H1 (cell line): Measurements from ENCODE around the gene UBAP1L. TPM values are rescaled to one million over a fixed set of nuclear protein-coding genes. Genes with fewer than 3 reads are reported as not detected.
A peak's percentile ranks its signal among the peaks of the same experiment; 100 is the strongest.

Experiments
- CTCF ChIA-PET: fragments of 300-600 bp; sonication (Branson Sonifier 250); formaldehyde crosslinking; loops from one replicate; lab custom pipeline; 2021; ENCODE audit not compliant: partially characterized antibody; lab: Charles Lee
- POLR2A ChIA-PET: fragments of 300-600 bp; sonication (Branson Sonifier 250); formaldehyde crosslinking; loops from one replicate; lab custom pipeline; 2021; ENCODE audit warnings: inconsistent platforms; ENCODE audit not compliant: partially characterized antibody; lab: Charles Lee
- DNase-seq, 2 experiments: peaks; one replicate each; pipeline versions ENCODE4 v3.0.0 to v3.0.0-alpha.2; 2010 to 2022; ENCODE audit warnings: low spot score in 2 of 2, low read depth in 1 of 2, mixed read lengths in 1 of 2
- FAIRE-seq: peaks from 2 replicates; lab custom pipeline; 2011; peaks lifted over from hg19 to GRCh38; lab: Jason Lieb, UNC
- H2AFZ ChIP-seq: 2 replicates; pipeline ENCODE4 v1.8.1; 2012; ENCODE audit warnings: low read length, inconsistent platforms
- H2AK5ac ChIP-seq: 2 replicates; pipeline ENCODE4 v1.6.1; 2013; ENCODE audit warnings: low read depth, low read length
- H2BK120ac ChIP-seq: replicated peaks from 2 replicates; pipeline ENCODE3; 2013; ENCODE audit warnings: low read depth, low read length, inconsistent platforms
- H2BK12ac ChIP-seq: 2 replicates; pipeline ENCODE4 v1.6.1; 2013; ENCODE audit warnings: low read depth, low read length
- H2BK15ac ChIP-seq: 2 replicates; pipeline ENCODE4 v1.6.1; 2013; ENCODE audit warnings: low read length
- H2BK20ac ChIP-seq: 2 replicates; pipeline ENCODE4 v1.6.1; 2013; ENCODE audit warnings: low read length
- H2BK5ac ChIP-seq: 2 replicates; pipeline ENCODE4 v1.6.1; 2013; ENCODE audit warnings: low read depth, low read length
- H3K14ac ChIP-seq: 2 replicates; pipeline ENCODE4 v1.6.1; 2013; ENCODE audit warnings: inconsistent platforms; ENCODE audit not compliant: insufficient read length
- H3K18ac ChIP-seq: 2 replicates; pipeline ENCODE4 v1.6.1; 2013; ENCODE audit warnings: low read length; ENCODE audit errors: extremely low read depth
- H3K23ac ChIP-seq: 2 replicates; pipeline ENCODE4 v1.6.1; 2013; ENCODE audit warnings: inconsistent platforms; ENCODE audit not compliant: insufficient read length
- H3K23me2 ChIP-seq: 2 replicates; pipeline ENCODE4 v1.6.1; 2013; ENCODE audit warnings: low read depth, low read length
- H3K27ac ChIP-seq: 2 replicates; pipeline ENCODE4 v1.6.1; 2011; ENCODE audit warnings: low read depth, low read length, inconsistent platforms
- H3K27me3 ChIP-seq, 4 experiments: replicated peaks in 1 of 4; 1 replicate in 1 of 4; 2 replicates in 3 of 4; pipeline versions ENCODE4 v1.6.1 to v1.8.1; 2011 to 2013; ENCODE audit warnings: low read length in 3 of 4, mild to moderate bottlenecking in 3 of 4, inconsistent platforms in 2 of 4, mixed read lengths in 2 of 4, moderate library complexity in 1 of 4; ENCODE audit not compliant: control insufficient read depth in 3 of 4, insufficient read depth in 3 of 4; ENCODE audit errors: extremely low read depth in 1 of 4
- H3K36me3 ChIP-seq, 4 experiments: 2 replicates each; pipeline versions ENCODE4 v1.6.1 to v1.8.1; 2011 to 2013; ENCODE audit warnings: mild to moderate bottlenecking in 4 of 4, low read length in 3 of 4, moderate library complexity in 2 of 4, control low read depth in 1 of 4, inconsistent platforms in 1 of 4; ENCODE audit not compliant: insufficient read depth in 4 of 4, control insufficient read depth in 2 of 4
- H3K4ac ChIP-seq: replicated peaks from 2 replicates; pipeline ENCODE3; 2013; ENCODE audit warnings: low read length, low read depth, mixed read lengths, inconsistent platforms; ENCODE audit not compliant: insufficient read length
- H3K4me1 ChIP-seq, 4 experiments: replicated peaks in 1 of 4; 1 replicate in 1 of 4; 2 replicates in 3 of 4; pipeline versions ENCODE4 v1.6.1 to v1.8.1; 2011 to 2013; ENCODE audit warnings: low read length in 3 of 4, inconsistent platforms in 2 of 4, mixed read lengths in 1 of 4; ENCODE audit not compliant: insufficient read depth in 4 of 4, control insufficient read depth in 3 of 4
- H3K4me2 ChIP-seq, 2 experiments: 2 replicates each; pipeline versions ENCODE4 v1.6.1 to v1.8.1; 2011 to 2013; ENCODE audit warnings: low read depth in 2 of 2, low read length in 2 of 2, control low read depth in 1 of 2, inconsistent platforms in 1 of 2, mild to moderate bottlenecking in 1 of 2; ENCODE audit not compliant: insufficient read depth in 1 of 2
- H3K4me3 ChIP-seq, 4 experiments: fragments of 200-600, 300-600 bp in 1 of 4; sonication (generic), shearing (Covaris generic), sonication (Bioruptor Twin) in 1 of 4; 2 replicates each; pipeline versions ENCODE4 v1.5.1 to v1.8.1; 2011 to 2016; ENCODE audit warnings: low read length in 4 of 4, low read depth in 3 of 4, control low read depth in 2 of 4, inconsistent platforms in 2 of 4, mild to moderate bottlenecking in 2 of 4, mixed read lengths in 1 of 4, moderate library complexity in 1 of 4; ENCODE audit not compliant: insufficient read depth in 2 of 4; ENCODE audit errors: extremely low read depth in 1 of 4
- H3K56ac ChIP-seq: replicated peaks from 2 replicates; pipeline ENCODE3; 2013; ENCODE audit warnings: low read depth, mild to moderate bottlenecking, mixed read lengths, low read length, inconsistent platforms; ENCODE audit not compliant: insufficient read length
- H3K79me1 ChIP-seq: 2 replicates; pipeline ENCODE4 v1.6.1; 2013; ENCODE audit warnings: low read depth, low read length, control low read depth
- H3K79me2 ChIP-seq, 2 experiments: 2 replicates each; pipeline versions ENCODE4 v1.6.1 to v1.8.1; 2012 to 2013; ENCODE audit warnings: low read length in 2 of 2, mild to moderate bottlenecking in 2 of 2, inconsistent platforms in 1 of 2; ENCODE audit not compliant: insufficient read depth in 2 of 2, control insufficient read depth in 1 of 2
- H3K9ac ChIP-seq, 4 experiments: replicated peaks in 1 of 4; 1 replicate in 1 of 4; 2 replicates in 3 of 4; pipeline versions ENCODE4 v1.6.1 to v1.8.1; 2011 to 2013; ENCODE audit warnings: low read depth in 3 of 4, low read length in 3 of 4, control low read depth in 2 of 4, mild to moderate bottlenecking in 2 of 4, moderate library complexity in 2 of 4, inconsistent platforms in 1 of 4; ENCODE audit errors: extremely low read depth in 1 of 4
- H3K9me3 ChIP-seq, 2 experiments: 2 replicates each; pipeline versions ENCODE4 v1.6.1 to v1.8.1; 2012 to 2013; ENCODE audit warnings: mild to moderate bottlenecking in 2 of 2, moderate library complexity in 2 of 2, control low read depth in 1 of 2, inconsistent platforms in 1 of 2, low read depth in 1 of 2, low read length in 1 of 2, mixed read lengths in 1 of 2; ENCODE audit not compliant: insufficient read depth in 2 of 2
- H4K20me1 ChIP-seq, 2 experiments: replicated peaks in 1 of 2; 2 replicates each; pipeline versions ENCODE3 to v1.8.1; 2011 to 2013; ENCODE audit warnings: inconsistent platforms in 2 of 2, low read length in 2 of 2, mild to moderate bottlenecking in 1 of 2; ENCODE audit not compliant: insufficient read depth in 2 of 2, control insufficient read depth in 1 of 2
- H4K5ac ChIP-seq: 2 replicates; pipeline ENCODE4 v1.6.1; 2013; ENCODE audit warnings: low read length, low read depth, mixed read lengths, inconsistent platforms; ENCODE audit not compliant: insufficient read length
- H4K8ac ChIP-seq: 2 replicates; pipeline ENCODE4 v1.8.0; 2013; ENCODE audit warnings: mild to moderate bottlenecking, moderate library complexity, low read length, inconsistent platforms; ENCODE audit not compliant: insufficient read depth; ENCODE audit errors: extremely low read depth
- H4K91ac ChIP-seq: replicated peaks from 2 replicates; pipeline ENCODE3; 2013; ENCODE audit warnings: low read length, mixed read lengths, inconsistent platforms; ENCODE audit not compliant: insufficient read length
- BCL11A ChIP-seq, 2 experiments: IDR thresholded peaks; one replicate each; pipeline ENCODE4 v1.6.1; 2011; ENCODE audit warnings: low read depth in 2 of 2, low read length in 2 of 2, mild to moderate bottlenecking in 2 of 2
- CBX8 ChIP-seq: fragments of 300-800, 300-1000 bp; sonication (generic); IDR thresholded peaks from 2 replicates; pipeline ENCODE4 v1.7.1; 2016; ENCODE audit warnings: low read depth, low read length, borderline replicate concordance
- GTF2F1 ChIP-seq: IDR thresholded peaks from 2 replicates; pipeline ENCODE4 v1.6.1; 2012; ENCODE audit warnings: low read depth, low read length, improper control_type of control experiment, borderline replicate concordance
- JUND ChIP-seq: IDR thresholded peaks from 2 replicates; pipeline ENCODE4 v1.6.1; 2011; ENCODE audit warnings: mild to moderate bottlenecking, improper control_type of control experiment, low read length
- KDM4A ChIP-seq: IDR thresholded peaks from one replicate; pipeline ENCODE4 v1.7.1; 2012; ENCODE audit warnings: low read depth, mild to moderate bottlenecking, moderate library complexity, low read length, inconsistent platforms; ENCODE audit not compliant: severe bottlenecking
- MAFK ChIP-seq: IDR thresholded peaks from 2 replicates; pipeline ENCODE4 v1.6.1; 2012; ENCODE audit warnings: low read depth, mild to moderate bottlenecking, improper control_type of control experiment, low read length
- NANOG ChIP-seq: IDR thresholded peaks from 2 replicates; pipeline ENCODE4 v1.6.1; 2011; ENCODE audit warnings: low read length, low read depth, mild to moderate bottlenecking, inconsistent platforms; ENCODE audit not compliant: insufficient read depth, poor library complexity, severe bottlenecking
- RAD21 ChIP-seq, 2 experiments: IDR thresholded peaks in 1 of 2; conservative IDR thresholded peaks in 1 of 2; 2 replicates each; pipeline ENCODE4 v1.6.1; 2011; ENCODE audit warnings: low read depth in 2 of 2, low read length in 2 of 2, improper control_type of control experiment in 1 of 2, inconsistent platforms in 1 of 2, mild to moderate bottlenecking in 1 of 2, moderate library complexity in 1 of 2
- RBBP5 ChIP-seq: IDR thresholded peaks from 2 replicates; pipeline ENCODE4 v1.7.1; 2012; ENCODE audit warnings: low read depth, mild to moderate bottlenecking, inconsistent platforms, low read length, moderate library complexity, borderline replicate concordance
- SIRT6 ChIP-seq: IDR thresholded peaks from one replicate; pipeline ENCODE4 v1.7.1; 2012; ENCODE audit warnings: low read length, inconsistent platforms
- SP4 ChIP-seq: IDR thresholded peaks from 2 replicates; pipeline ENCODE4 v1.6.1; 2012; ENCODE audit warnings: low read length, inconsistent platforms
- TBP ChIP-seq: IDR thresholded peaks from 2 replicates; pipeline ENCODE4 v1.6.1; 2011; ENCODE audit warnings: low read depth, low read length, improper control_type of control experiment
- WGBS, 2 experiments: shearing (Covaris generic) in 1 of 2; methylation state at CpG; one replicate each; pipeline versions ENCODE4 v1.1.6 to v1.1.7; 2013 to 2015; ENCODE audit warnings: low lambda C conversion rate in 2 of 2, mixed read lengths in 2 of 2, inconsistent platforms in 1 of 2, low coverage in 1 of 2, missing lambda C conversion rate in 1 of 2; ENCODE audit not compliant: insufficient replicate concordance in 2 of 2, insufficient coverage in 1 of 2, insufficient read length in 1 of 2; ENCODE audit errors: extremely low coverage in 1 of 2, missing lambda C conversion rate in 1 of 2; 5-methylcytosine and 5-hydroxymethylcytosine counted together
- polyA plus RNA-seq, 7 experiments: library from polyadenylated mRNA; depleted of rRNA in 3 of 7; stranded (reverse) in 5 of 7; unstranded in 2 of 7; fragments of >200 nt in 5 of 7; fragments of 200-250 nt in 2 of 7; gene quantifications; 1 replicate in 5 of 7; 2 replicates in 1 of 7; 4 replicates in 1 of 7; pipeline versions ENCODE4 v1.2.1 to v1.2.3, GENCODE V29; 2011 to 2013; ENCODE audit warnings: missing spikeins in 2 of 7, mixed read lengths in 2 of 7
- total RNA-seq: library from RNA; stranded (reverse); fragmentation: NEBNext Ultra II Directional; extraction: Animal tissue kit (Norgen Biotek cat#: 25700); gene quantifications from 2 replicates; pipeline ENCODE4 v1.2.1, GENCODE V29; 2021

Gene UBAP1L
- total and polyA plus RNA-seq, 2 of the 8 experiments (the other 6 are each of a cell fraction or from before 2014, with no cell fraction given) = 0.67 to 1.7 TPM

DNA sequence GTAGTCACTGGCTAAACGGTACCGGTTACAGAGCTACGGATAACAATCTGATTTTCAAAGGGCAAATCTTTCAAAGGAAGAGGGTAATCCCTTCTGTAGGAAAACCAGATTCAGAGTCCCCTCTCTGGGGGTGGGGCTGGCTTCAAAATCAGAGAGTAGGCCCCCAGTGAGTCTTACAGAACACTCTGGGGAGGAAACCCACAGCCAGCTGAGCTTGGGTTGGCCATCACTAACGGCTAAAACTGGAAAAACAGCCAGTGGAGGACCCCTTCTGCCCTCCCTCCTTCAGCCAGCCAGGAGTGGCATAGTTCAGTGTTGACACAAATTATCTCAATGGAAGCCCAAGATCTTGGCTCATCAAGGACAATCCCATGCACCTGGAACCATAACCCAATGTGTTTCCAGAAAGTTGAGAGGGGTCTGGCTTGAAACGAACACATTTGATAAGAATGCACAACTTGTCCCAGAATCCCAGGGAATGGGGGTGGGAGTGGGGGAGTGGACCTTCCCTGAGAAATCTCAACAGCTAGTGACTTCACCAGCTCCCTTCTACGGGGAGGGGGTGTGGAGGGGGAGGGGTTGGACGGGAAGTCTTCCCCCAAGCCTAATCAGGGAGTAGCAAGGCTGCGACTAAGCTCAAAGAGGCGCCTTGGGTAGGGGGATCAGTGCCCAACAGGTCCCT, 48.2 kb downstream of the UBAP1L start:
- no peaks in the 10 kb centered on the region for H3K79me2 ChIP-seq
- no peak overlapping the region for H3K14ac ChIP-seq
- H3K4me3 ChIP-seq = peak overlapping the region; percentile 43 to 71 (median 53); a peak in 7 of 8 replicates
- no peak overlapping the region for H3K23ac ChIP-seq
- no peak overlapping the region for H3K4ac ChIP-seq
- WGBS, 2 experiments = 55% methylated on average over 7 of the region's 9 CpGs; no CpG with 5 or more reads in 1 of the 2 experiments
- H3K36me3 ChIP-seq = no peaks in the 10 kb centered on the region
- H2AFZ ChIP-seq = no peak overlapping the region
- peaks cover 0 to 6% (median 1%) of the 10 kb centered on the region in 4 experiments; a peak in 3 of 7 replicates for H3K27me3 ChIP-seq
- H3K79me1 ChIP-seq = peaks cover 3% of the 10 kb centered on the region; the same call in 1 of the 2 replicates
- peaks cover 5 to 18% (median 6%) of the 10 kb centered on the region in 4 experiments for H3K4me1 ChIP-seq
- H3K23me2 ChIP-seq = peaks cover 6% of the 10 kb centered on the region; the same call in 1 of the 2 replicates
- DNase-seq (no peak), FAIRE-seq (no peak)
- ChIA-PET POLR2A (interaction anchor here (1.3 to 8.0 kb wide), 5 partner anchors 12 to 238 kb away, joined by 3 to 93 read pairs (median 4); partner anchors contain the start of genes KBTBD13 and RNU5B-1), CTCF (interaction anchor here (0.6 to 33.2 kb wide), 9 partner anchors 7 to 1257 kb away, joined by 3 to 1213 read pairs (median 5); partner anchors contain the start of genes KBTBD13, RASL12 and SLC51B)
- peak overlapping the region; percentile 41 for H2BK120ac ChIP-seq
- no peak overlapping the region for H4K8ac ChIP-seq
- H3K9me3 ChIP-seq = no peaks in the 10 kb centered on the region
- H3K18ac ChIP-seq = peak overlapping the region; percentile 16; the same call in 1 of the 2 replicates
- peak overlapping the region; percentile 81; the same call in 1 of the 2 replicates for H2BK15ac ChIP-seq
- H2AK5ac ChIP-seq = no peak overlapping the region
- H3K4me2 ChIP-seq = peak overlapping the region; percentile 82 to 90
- no peak overlapping the region for H3K56ac ChIP-seq
- no peak overlapping the region; the same call in 1 of the 2 replicates for H2BK20ac ChIP-seq
- no peaks in the 10 kb centered on the region for H4K20me1 ChIP-seq
- peak overlapping the region; percentile 92; the same call in 1 of the 2 replicates for H2BK12ac ChIP-seq
- no peak overlapping the region for H3K27ac ChIP-seq
- H4K91ac ChIP-seq = no peak overlapping the region
- H2BK5ac ChIP-seq = peak overlapping the region; percentile 75; the same call in 1 of the 2 replicates
- H4K5ac ChIP-seq = no peak overlapping the region
- no peak overlapping the region for H3K9ac ChIP-seq
- TF ChIP-seq JUND (no peak), BCL11A (IDR thresholded peaks at IDR 0.05; ENCODE audit: low read depth in 2 of 2, low read length in 2 of 2) (no peak), CBX8 (no peak), SP4 (no peak), SIRT6 (no peak), GTF2F1 (no peak), MAFK (no peak), TBP (no peak), RAD21 (IDR thresholded peaks at IDR 0.05 in 1 of 2, conservative IDR thresholded peaks at IDR 0.05 in 1 of 2; ENCODE audit: low read depth in 2 of 2, low read length in 2 of 2) (no peak), RBBP5 (no peak), KDM4A (no peak), NANOG (no peak)
